NK-92 treated with Interleukin-12 subunit alpha and Interleukin-12 subunit beta, amount 100 ng/mL, for 24 hours (cell line): ENCODE measurements around the gene MKRN2OS.
A peak's percentile ranks its signal among the peaks of the same experiment; 100 is the strongest.
"Not testable (repeated sequence)": the region's sequence is repeated elsewhere in the genome, so short reads cannot be mapped to it uniquely, and the experiment has no call there.

Experiments used
- DNase-seq: peaks from one replicate; lab custom pipeline; 2025; lab: John Stamatoyannopoulos, UW

Gene MKRN2OS

DNA sequence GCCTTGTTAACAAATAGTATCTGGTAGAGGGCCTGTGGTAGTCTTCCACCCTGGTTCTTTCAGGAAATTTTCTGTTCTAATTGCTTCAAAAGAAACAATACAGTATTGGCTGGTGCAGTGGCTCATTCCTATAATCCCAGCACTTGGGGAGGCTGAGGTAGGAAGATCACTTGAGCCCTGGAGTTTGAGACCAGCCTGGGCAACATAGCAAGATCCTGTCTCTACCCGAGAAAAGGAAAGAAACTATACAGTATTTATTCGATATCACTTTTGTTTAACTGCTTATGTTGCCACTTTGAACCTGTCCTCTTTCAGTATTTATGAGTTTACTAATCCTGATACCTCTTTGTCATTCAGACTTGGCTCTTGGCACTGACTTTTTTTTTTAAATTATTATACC, 16.1 kb upstream of the MKRN2OS start:
- no peak for DNase-seq

DNA sequence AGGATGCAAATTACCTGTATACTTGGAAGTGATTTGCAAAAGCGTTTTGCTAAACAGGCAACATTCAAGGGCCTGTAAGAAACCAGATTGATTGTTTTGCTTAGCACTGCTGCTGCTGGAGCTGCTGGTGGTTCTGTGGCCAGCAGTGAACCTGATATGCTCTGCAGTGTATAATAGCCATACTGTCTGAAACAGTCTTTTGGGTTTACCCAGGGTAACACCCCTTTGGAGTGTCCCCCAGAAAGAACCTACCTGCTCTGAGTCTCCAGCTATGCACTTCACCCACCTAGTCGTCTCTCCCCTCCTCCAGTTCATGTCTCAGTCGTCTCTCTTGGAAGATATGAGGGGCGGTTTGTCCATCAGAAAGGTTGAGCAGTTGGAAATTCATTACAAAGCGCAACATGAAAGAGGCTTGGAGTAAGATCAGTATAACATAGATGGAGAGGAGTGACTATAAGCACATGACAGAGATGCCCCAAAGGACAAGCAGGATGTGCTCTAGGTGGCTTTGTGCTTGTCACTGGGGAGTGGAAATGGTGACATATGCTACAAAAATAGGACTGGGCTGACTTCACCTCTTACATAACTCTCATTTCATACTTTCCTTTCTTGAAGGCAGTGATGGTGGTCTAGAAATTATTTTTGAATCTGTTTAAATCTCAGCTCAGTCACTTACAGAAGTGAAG, 15.3 kb upstream of the MKRN2OS start:
- DNase-seq = no peak

DNA sequence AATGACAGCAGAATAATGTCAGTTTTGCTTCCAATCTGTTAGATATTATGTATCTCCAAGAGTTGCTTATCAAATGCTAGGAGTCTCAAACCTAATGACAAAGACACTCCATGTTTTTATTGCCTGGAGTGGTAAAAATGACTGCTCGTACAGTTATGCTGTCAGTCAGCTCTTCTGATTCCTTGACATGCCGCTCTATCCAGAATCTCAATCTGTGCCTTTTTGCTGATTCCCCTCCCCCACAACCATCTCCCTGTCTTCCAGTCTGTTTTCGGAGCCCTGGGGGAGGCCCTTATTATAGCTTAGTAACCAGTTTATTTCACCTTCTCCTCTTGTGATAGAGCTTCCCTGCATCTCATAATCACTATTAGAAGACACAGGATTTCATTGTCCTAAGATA, 14.2 kb upstream of the MKRN2OS start:
- DNase-seq = no peak

DNA sequence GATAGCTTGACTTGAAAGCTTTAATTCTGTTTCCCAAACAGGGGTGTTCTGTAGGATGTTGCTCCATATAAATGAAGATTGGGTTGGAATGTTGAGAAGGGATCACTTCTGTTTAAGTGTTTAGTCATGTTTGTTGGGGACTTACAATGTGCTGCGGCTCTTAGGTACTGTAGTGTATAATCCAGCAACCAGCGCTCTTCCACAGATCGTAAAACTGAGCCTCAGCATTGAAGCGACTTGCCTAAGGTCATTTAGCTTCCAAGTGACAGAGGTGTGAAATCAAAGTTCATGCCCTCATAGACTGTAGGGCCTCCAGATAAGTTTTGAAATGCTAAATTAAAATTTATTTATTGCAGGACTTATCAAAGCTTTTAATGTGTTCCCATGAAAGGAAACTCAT, 13.4 kb upstream of the MKRN2OS start:
- no peak for DNase-seq

DNA sequence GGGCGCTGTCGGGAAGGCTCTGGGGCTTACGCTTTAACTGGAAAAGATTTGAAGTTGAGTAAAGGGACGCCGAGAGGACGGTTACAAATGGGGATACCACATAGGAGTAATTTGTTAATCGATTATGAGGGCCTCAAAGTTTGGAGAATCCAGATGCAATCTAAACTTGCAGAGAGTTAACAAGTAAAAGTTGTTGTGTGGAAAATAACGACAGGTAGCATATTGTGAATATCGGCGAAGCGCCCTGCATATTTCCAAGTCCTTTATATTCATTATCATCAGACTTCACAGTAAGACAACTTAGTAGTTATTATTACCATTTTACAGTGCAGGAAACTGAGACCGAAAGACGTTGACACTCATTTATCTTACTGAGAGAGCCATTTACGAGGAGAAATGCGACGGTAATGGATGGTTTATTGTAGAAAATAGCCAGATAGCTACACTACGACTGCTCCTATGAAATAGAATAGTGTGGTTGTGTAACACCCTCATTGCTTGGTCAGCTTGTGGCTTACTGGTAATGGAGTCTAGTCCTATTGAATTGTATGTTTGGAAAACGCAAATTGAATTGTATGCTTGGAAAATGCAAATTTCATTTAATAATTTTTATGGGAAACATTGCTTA, 12.3 kb upstream of the MKRN2OS start:
- DNase-seq = no peak

DNA sequence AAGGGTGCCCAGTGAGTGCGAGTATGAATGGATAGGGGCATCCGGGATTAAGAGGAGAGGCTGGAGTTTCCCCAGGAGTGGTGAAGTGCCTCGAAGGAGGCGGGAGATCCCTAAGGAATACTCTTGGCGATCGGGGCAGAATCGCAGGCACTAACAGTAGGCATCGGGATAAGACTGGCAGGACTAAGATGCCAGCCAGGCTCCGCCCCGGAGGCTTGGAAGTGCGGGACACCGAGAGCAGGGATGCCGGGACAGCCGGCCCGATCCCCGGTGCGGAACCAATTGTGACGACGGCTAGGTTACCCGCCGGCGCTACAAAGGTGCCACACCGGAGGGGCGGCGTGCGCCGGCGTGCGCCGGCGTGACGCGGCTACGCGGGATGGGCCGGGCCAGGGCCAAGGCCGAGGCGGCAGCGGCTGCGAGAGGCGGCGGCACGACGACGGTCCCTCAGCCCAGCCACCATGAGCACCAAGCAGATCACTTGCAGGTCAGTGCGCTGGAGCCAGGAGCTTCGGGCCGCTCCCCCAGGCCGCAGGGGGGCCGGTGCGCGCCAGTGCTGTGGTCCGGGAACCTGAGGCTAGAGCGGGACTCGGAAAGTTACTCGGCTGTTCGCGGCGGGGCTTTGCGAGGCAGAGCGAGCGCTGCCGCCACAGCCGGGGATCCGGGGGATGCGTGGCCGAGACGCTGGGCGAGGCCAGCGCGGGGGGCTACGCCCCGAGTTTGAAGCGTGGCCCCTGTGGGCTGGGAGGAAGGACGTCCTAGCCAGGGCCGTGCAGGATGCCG, 11.6 kb upstream of the MKRN2OS start, which contains the start of gene MKRN2:
MKRN2 (plus strand) TSS at position 398 of the 783 bp plus-strand sequence; CDS start at position 462, 64 bp downstream.
- DNase-seq = peak; percentile 66

DNA sequence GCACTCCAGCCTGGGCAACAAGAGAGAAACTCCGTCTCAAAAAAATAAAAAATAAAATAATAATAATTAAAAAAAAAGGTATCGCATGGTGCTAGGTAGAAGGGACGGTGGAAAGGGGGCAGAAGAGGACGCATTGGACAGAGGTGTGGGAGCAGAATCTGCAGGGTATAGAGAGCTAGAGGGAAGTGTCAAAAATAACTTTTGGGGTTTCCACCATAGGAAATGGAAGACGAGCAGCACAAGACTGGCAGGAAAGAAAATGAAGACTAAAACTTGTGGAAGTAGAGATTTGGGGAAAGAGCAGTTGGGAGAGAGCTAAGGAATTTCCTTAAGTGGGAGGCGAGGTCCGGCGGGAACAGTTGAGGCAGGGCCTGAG, 11.0 kb upstream of the MKRN2OS start:
- no peak for DNase-seq

DNA sequence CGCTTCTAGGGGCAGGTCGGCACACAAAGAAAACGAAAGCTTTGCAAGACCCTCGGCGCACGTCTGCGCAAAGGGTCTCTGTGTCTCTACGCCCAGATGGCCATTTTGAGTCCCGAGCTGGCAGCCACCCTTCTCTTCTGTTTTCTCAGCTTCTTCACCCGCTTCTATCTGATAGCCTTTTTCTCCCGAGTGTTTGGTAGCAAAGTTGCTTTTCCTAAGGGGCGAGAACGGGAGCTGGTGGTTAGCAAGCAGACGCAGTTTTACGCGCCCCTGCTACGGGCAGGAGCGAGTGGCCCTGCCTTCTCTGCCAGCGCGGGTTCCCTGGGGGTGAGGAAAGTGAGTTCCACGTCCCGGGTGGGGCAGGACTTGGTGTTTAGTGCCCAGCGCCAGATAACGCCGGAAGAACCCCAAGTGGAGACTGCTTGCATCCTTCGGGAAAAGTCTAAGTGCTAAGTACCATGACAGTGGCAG, 8.7 kb upstream of the MKRN2OS start:
- DNase-seq = no peak

DNA sequence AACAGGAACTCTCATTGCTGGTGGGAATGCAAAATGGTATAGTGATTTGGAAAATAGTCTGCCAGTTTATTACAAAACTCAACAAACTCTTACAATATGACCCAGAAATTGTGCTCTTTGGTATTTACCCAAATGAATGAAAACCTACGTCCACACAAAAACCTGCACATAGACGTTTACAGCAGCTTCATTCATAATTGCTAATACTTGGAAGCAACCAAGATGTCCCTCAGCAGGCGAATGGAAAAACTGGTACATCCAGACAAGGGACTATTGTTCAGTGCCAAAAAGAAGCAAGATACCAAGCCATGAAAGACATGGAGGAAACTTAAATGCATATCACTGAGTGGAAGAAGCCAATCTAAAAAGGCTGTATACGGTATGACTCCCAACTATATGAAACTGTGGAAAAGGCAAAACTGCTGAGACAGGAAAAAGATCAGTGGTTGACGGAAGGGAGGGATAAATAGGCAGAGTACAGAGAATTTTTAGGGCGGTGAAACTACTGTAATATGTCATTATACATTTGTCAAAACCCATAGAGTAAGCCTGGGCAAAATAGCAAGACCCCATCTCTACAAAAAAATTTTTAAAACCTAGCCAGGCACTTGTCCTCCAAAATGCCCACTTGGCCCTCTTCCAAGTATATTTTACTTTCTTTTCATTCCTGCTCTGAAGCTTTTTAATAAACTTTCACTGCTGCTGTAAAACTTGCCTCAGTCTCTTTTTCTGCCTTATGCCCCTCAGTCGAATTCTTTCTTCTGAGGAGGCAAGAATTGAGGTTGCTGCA, 4.9 kb upstream of the MKRN2OS start:
- no peak for DNase-seq

DNA sequence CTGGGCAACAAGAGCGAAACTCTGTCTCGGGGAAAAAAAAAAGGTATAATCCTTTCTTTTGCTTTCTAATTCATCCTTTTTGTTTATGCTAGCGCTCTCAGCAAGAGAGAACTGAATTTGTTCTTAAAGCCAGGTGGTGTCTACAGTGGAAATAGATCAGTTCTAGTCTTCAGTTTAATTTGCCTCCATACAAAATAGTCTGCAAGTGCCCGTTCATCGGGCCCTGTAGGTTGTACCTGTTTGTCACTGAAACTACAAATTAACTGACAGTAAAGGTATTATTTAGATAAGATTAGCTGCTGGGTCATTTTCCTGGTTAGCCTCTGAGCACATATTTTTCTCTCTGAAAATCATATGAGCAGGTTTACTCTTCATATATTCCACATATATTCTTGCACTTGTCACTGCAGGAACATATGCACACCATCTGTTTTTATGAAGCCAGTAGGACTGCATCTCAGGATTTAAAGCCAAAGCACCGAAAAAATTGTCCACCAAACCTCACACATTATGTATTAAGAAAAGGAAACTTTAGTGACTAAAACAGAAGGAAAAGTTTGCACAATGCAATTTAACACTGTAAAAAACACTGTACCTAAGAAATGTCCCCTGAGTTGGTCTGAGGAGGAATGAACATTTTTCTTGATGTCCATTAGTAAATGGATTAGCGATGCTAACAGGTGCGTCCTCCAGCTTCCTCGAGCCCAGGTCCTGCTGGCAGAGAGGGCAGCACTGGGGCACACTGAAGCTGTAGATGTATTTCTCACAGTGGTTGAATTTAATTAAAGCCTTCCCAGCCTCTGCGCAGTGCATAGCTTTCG, 437 bp downstream of the MKRN2OS start:
- DNase-seq = no peak

DNA sequence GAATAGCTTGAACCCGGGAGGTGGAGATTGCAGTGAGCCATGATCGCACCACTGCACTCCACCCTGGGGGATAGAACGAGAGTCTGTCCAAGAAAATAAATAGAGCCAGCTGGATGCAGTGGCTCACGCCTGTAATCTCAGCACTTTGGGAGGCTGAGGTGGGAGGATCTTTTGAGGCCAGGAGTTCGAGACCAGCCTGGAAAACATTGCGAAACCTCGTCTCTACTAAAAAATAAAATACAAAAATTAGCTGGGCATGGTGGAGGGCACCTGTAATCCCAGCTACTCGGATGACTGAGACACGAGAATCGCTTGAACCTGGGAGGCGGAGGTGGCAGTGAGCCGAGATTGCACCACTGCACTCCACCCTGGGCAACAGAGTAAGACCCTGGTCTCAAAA, 1.8 kb downstream of the MKRN2OS start:
- DNase-seq = not testable (repeated sequence)

DNA sequence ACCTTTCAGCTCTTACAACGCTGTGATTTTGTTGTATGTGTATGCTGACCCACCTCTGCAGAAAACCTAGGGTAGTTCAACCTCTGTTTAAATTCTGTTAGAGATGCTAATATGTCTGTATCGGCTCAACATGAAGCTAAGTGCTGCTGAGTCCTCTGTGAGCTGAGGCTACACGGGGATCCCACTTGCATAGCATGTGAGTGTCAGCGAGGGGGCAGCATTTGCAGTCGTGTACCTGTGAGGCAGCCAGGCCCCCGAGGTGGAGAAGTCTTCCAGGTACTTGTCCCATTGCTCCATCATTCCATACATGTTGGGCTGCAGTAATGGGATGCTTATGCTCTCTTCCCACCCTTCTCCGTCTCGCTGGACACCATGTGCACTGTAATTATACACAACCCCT, 3.7 kb downstream of the MKRN2OS start:
- no peak for DNase-seq

DNA sequence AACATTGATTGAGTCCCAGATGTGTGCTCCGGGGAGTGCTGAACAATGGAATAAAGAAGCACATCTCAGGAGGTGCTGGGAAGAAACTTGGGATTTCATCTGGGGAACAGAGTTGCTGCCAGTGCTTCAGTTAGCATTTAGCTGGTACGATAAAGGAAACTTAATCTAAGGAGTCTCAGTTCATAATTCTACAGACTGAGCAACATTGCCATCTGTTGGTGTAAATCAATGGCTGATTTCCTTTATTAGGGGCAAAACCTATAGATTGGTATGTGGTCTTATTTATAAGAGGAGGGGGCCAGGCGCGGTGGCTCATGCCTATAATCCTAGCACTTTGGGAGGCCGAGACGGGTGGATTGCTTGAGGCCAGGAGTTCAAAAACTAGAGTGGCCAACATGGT, 8.9 kb downstream of the MKRN2OS start:
- no peak for DNase-seq

DNA sequence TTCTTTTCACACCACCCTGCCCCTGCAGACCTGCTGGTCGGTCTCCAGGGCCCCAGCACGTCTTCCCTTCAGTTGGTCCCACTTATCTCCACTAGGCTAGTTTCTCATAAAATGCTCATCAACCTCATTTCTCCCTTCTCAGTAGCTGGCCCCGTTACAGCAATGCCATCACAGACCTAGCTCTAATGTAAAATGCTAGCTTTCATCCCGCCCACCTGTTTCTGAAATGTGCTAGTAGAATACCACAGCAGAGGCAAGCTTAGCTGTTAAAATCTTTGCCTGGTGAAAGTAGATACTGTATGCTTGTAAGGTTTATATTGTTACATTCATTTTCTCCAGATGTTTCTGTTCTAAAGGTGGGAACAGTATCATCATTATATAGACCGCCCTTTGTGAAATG, 13.1 kb downstream of the MKRN2OS start:
- DNase-seq = no peak

DNA sequence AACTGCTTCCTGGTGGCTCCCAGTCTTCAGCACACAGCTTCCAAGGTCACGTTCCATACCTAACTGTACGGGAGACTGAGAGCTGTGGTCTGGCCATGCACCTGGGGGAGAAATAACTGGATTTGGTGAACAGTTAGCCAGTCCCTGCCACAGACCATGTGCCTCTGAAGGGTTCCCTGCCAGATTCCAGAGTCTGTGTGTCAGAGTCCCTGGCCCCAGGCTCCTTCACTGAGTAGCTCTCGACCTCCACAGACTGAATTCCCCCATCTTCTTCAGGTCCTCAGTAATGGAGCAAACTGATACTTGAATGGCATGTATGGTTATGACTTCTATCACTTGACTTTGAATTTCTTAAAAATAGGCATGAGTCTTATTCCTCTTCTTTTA, 17.5 kb downstream of the MKRN2OS start:
- DNase-seq = no peak

DNA sequence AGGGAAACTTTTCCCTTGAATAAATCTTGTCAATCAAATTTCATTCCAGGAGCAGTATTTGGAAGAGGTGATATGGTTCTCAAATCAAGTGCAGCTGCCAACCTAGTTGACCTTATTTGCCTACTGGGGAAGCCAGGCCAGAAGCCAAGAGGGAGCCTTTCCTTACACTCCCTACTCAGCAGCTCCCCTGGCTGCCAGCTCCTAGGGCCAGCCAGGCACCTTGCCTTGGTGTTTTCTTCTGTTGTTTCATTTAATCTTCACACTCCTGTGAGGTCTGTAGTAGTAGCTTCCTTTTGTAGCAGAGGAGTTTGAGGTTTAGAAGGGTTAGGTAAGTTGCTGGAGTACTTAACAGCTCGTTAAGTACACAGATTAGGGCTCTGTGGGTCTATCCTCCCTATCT, 22.6 kb downstream of the MKRN2OS start:
- no peak for DNase-seq

DNA sequence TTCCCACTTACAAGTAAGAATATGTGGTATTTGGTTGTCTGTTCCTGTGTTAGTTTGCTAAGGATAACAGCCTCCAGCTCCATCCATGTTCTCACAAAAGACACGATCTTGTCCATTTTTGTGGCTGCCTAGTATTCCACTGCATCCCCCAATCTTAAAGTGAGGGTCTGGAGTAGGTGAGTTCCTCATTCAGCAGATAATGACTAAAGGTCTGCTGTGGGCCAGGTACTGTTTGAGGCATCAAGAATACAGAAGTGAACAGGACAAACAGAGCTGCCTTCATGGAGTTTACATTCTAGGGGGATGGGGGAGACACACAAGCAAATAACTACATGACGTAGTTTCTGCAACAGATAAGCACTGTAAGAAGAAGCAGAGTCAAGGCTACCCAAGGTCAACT, 24.3 kb downstream of the MKRN2OS start:
- no peak for DNase-seq

DNA sequence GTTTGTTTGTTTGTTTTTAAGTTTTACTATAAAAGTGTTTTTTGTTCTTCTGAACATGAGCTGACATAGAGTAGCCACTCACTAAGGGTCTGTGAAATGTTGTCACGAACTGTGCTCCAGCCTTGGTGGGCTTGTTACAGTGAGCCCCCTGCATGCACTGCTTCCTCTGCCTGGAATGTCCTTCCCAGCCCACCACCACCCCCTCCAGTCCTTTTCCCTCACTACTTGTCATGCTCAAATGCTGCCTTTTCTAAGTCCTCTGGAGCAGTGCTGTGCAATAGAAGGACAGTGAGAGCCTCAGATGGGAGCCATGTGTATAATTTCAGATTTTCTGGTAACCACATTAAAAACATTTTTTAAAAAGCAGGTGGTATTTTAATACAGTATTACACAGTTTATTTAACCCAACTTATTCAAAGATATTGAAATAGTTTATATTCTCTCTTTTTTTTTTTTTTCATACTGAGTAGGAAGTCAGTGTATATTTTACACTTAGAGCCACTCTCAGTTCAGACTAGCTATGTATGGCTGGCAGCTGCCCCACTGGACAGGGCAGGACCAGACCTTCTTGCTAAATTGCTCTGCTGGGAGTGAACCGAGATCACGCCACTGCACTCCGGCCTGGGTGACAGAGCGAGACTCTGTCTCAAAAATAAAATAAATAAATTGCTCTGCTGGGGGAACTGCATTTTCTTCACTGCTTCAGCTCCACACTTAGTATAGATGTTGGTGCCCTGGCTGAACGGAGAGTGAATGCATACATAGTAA, 26.9 kb downstream of the MKRN2OS start:
- DNase-seq = no peak

DNA sequence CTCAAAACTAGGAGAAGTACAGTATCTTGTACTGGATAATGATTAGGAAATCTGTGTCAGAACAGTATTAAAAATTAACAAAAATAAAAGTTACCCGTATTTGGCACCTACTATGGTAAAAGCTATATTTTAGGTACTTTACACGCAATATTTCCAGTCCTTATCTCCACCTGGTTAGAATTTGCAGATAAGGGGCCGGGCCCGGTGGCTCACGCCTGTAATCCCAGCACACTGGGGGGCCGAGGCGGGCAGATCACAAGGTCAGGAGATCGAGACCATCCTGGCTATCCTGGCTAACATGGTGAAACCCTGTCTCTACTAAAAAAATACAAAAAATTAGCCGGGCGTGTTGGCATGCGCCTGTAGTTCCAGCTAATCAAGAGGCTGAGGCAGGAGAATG, 28.4 kb downstream of the MKRN2OS start:
- no peak for DNase-seq

DNA sequence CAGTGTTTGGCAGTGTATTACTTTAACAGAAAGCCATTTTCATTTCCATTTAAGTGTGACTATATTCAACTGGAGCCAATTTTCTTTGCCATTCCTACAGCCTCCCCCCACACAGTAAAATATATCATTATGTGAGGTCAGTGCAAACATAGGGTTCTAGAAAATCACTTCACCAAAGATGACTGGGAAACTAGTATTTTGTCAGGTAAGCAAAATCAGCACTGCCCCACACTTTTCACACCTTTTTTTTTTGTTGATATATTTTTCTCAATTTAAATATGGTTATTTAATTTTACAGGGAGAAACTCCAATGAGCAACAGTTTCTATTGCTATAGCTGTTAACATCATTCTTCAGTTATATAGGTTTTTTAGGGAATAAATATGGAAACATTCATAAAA, 29.7 kb downstream of the MKRN2OS start:
- DNase-seq = no peak
